Measurements from ENCODE around the gene NOM1.

DNA sequence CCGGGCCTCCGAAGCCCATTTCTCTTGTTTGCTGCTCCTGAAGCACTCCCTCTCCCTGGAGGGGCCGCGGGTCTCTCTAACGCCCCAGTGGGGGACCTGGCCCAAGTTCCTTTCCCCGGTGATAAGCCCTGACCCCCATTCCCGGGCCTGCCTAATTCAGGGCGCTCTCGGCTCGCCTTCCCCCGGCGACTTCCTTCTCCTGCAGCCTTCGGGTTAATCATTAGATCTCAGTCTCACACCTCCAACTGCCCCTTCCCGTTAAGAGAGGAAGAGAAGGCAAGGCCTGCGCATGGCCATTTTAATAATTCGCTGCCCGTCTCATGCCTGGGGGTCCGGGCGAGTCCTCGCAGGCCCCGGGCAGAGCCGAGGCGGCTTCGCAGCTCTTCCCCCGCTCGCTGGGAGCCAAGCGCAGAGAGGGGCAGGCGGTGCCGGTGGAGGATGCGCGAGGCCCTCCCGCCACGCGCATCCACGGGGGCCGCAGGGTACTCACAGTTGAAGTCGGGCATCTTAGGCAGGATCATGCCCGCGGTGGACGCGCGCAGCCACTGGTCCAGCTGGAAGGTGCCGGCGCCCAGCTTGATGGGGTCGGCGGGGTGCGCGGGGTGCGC is 59.8 kb downstream of the NOM1 start:
- TF ChIP-seq, protein P1, sequence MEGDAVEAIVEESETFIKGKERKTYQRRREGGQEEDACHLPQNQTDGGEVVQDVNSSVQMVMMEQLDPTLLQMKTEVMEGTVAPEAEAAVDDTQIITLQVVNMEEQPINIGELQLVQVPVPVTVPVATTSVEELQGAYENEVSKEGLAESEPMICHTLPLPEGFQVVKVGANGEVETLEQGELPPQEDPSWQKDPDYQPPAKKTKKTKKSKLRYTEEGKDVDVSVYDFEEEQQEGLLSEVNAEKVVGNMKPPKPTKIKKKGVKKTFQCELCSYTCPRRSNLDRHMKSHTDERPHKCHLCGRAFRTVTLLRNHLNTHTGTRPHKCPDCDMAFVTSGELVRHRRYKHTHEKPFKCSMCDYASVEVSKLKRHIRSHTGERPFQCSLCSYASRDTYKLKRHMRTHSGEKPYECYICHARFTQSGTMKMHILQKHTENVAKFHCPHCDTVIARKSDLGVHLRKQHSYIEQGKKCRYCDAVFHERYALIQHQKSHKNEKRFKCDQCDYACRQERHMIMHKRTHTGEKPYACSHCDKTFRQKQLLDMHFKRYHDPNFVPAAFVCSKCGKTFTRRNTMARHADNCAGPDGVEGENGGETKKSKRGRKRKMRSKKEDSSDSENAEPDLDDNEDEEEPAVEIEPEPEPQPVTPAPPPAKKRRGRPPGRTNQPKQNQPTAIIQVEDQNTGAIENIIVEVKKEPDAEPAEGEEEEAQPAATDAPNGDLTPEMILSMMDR (IDR thresholded peaks at IDR 0.05; ENCODE audit: insufficient read depth, low read depth, low read length) = no peak
- TF ChIP-seq EZH2 (IDR thresholded peaks at IDR 0.05; ENCODE audit: insufficient read depth, low read length) = peak; percentile 99

Measured in astrocyte (in vitro differentiated cells and primary cell).